GM12865 (cell line): Measurements from ENCODE around the gene GOLGA1.
"Not testable (repeated sequence)": the region's sequence is repeated elsewhere in the genome, so short reads cannot be mapped to it uniquely, and the experiment has no call there.

Experiments used
- DNase-seq: peaks from one replicate; pipeline ENCODE4 v3.0.0; 2010; ENCODE audit warnings: low read depth
- H3K4me3 ChIP-seq: 2 replicates; pipeline ENCODE4 v1.5.1; 2011; ENCODE audit warnings: mild to moderate bottlenecking, low read depth, low read length, control low read depth
- CTCF ChIP-seq: IDR thresholded peaks from 2 replicates; pipeline ENCODE4 v1.5.1; 2011; ENCODE audit warnings: low read length, control low read depth, low read depth, inconsistent platforms; ENCODE audit not compliant: insufficient read depth; ENCODE audit errors: missing control alignments

The GOLGA1 gene

GRCh38 chr9:124939944-124940343 is 939 bp downstream of the GOLGA1 start:
- no peak for DNase-seq
- peak overlapping the region; percentile 76 for H3K4me3 ChIP-seq
- TF ChIP-seq CTCF = no peak

GRCh38 chr9:124934290-124934689 is 6.6 kb downstream of the GOLGA1 start:
- TF ChIP-seq CTCF = no peak
- no peak overlapping the region for H3K4me3 ChIP-seq
- DNase-seq = peak; percentile 28

- TF ChIP-seq CTCF = no peak
- DNase-seq = no peak
- H3K4me3 ChIP-seq = no peak overlapping the region
These were observed 8.6 kb downstream of the GOLGA1 start for GRCh38 chr9:124932333-124932732.

GRCh38 chr9:124929464-124929863 is 11.4 kb downstream of the GOLGA1 start:
- no peak for DNase-seq
- no peak overlapping the region for H3K4me3 ChIP-seq
- no peak for TF ChIP-seq CTCF

- no peak for DNase-seq
- no peak for TF ChIP-seq CTCF
- H3K4me3 ChIP-seq = no peak overlapping the region
These were observed 12.8 kb downstream of the GOLGA1 start for GRCh38 chr9:124928116-124928515.

- DNase-seq = not testable (repeated sequence)
These were observed 20.5 kb downstream of the GOLGA1 start for GRCh38 chr9:124920394-124920793.

GRCh38 chr9:124914753-124915405 is 26.0 kb downstream of the GOLGA1 start:
- TF ChIP-seq CTCF = no peak
- DNase-seq = no peak
- H3K4me3 ChIP-seq = no peak overlapping the region

More at GRCh38 chr9:124920394-124920793, 20.5 kb downstream of the GOLGA1 start:
- H3K4me3 ChIP-seq = not testable (repeated sequence)

GRCh38 chr9:124913378-124913777 is 27.5 kb downstream of the GOLGA1 start:
- no peak for TF ChIP-seq CTCF
- no peak overlapping the region for H3K4me3 ChIP-seq
- DNase-seq = no peak
